H1 (cell line): ENCODE data around the gene NRXN3. TPM values are rescaled to one million over a fixed set of nuclear protein-coding genes. Genes with fewer than 3 reads are reported as not detected.

ENCODE experiments used
- CTCF ChIA-PET: fragments of 300-600 bp; sonication (Branson Sonifier 250); formaldehyde crosslinking; loops from one replicate; lab custom pipeline; 2021; ENCODE audit not compliant: partially characterized antibody; lab: Charles Lee
- POLR2A ChIA-PET: fragments of 300-600 bp; sonication (Branson Sonifier 250); formaldehyde crosslinking; loops from one replicate; lab custom pipeline; 2021; ENCODE audit warnings: inconsistent platforms; ENCODE audit not compliant: partially characterized antibody; lab: Charles Lee
- DNase-seq, 2 experiments: peaks; one replicate each; pipeline versions ENCODE4 v3.0.0 to v3.0.0-alpha.2; 2010 to 2022; ENCODE audit warnings: low spot score in 2 of 2, low read depth in 1 of 2, mixed read lengths in 1 of 2
- FAIRE-seq: peaks from 2 replicates; lab custom pipeline; 2011; peaks lifted over from hg19 to GRCh38; lab: Jason Lieb, UNC
- H2AFZ ChIP-seq: 2 replicates; pipeline ENCODE4 v1.8.1; 2012; ENCODE audit warnings: low read length, inconsistent platforms
- H2AK5ac ChIP-seq: 2 replicates; pipeline ENCODE4 v1.6.1; 2013; ENCODE audit warnings: low read depth, low read length
- H2BK120ac ChIP-seq: replicated peaks from 2 replicates; pipeline ENCODE3; 2013; ENCODE audit warnings: low read depth, low read length, inconsistent platforms
- H2BK12ac ChIP-seq: 2 replicates; pipeline ENCODE4 v1.6.1; 2013; ENCODE audit warnings: low read depth, low read length
- H2BK15ac ChIP-seq: 2 replicates; pipeline ENCODE4 v1.6.1; 2013; ENCODE audit warnings: low read length
- H2BK20ac ChIP-seq: 2 replicates; pipeline ENCODE4 v1.6.1; 2013; ENCODE audit warnings: low read length
- H2BK5ac ChIP-seq: 2 replicates; pipeline ENCODE4 v1.6.1; 2013; ENCODE audit warnings: low read depth, low read length
- H3K14ac ChIP-seq: 2 replicates; pipeline ENCODE4 v1.6.1; 2013; ENCODE audit warnings: inconsistent platforms; ENCODE audit not compliant: insufficient read length
- H3K18ac ChIP-seq: 2 replicates; pipeline ENCODE4 v1.6.1; 2013; ENCODE audit warnings: low read length; ENCODE audit errors: extremely low read depth
- H3K23ac ChIP-seq: 2 replicates; pipeline ENCODE4 v1.6.1; 2013; ENCODE audit warnings: inconsistent platforms; ENCODE audit not compliant: insufficient read length
- H3K23me2 ChIP-seq: 2 replicates; pipeline ENCODE4 v1.6.1; 2013; ENCODE audit warnings: low read depth, low read length
- H3K27ac ChIP-seq: 2 replicates; pipeline ENCODE4 v1.6.1; 2011; ENCODE audit warnings: low read depth, low read length, inconsistent platforms
- H3K27me3 ChIP-seq, 4 experiments: replicated peaks in 1 of 4; 1 replicate in 1 of 4; 2 replicates in 3 of 4; pipeline versions ENCODE4 v1.6.1 to v1.8.1; 2011 to 2013; ENCODE audit warnings: low read length in 3 of 4, mild to moderate bottlenecking in 3 of 4, inconsistent platforms in 2 of 4, mixed read lengths in 2 of 4, moderate library complexity in 1 of 4; ENCODE audit not compliant: control insufficient read depth in 3 of 4, insufficient read depth in 3 of 4; ENCODE audit errors: extremely low read depth in 1 of 4
- H3K36me3 ChIP-seq, 4 experiments: 2 replicates each; pipeline versions ENCODE4 v1.6.1 to v1.8.1; 2011 to 2013; ENCODE audit warnings: mild to moderate bottlenecking in 4 of 4, low read length in 3 of 4, moderate library complexity in 2 of 4, control low read depth in 1 of 4, inconsistent platforms in 1 of 4; ENCODE audit not compliant: insufficient read depth in 4 of 4, control insufficient read depth in 2 of 4
- H3K4ac ChIP-seq: replicated peaks from 2 replicates; pipeline ENCODE3; 2013; ENCODE audit warnings: low read length, low read depth, mixed read lengths, inconsistent platforms; ENCODE audit not compliant: insufficient read length
- H3K4me1 ChIP-seq, 4 experiments: replicated peaks in 1 of 4; 1 replicate in 1 of 4; 2 replicates in 3 of 4; pipeline versions ENCODE4 v1.6.1 to v1.8.1; 2011 to 2013; ENCODE audit warnings: low read length in 3 of 4, inconsistent platforms in 2 of 4, mixed read lengths in 1 of 4; ENCODE audit not compliant: insufficient read depth in 4 of 4, control insufficient read depth in 3 of 4
- H3K4me2 ChIP-seq, 2 experiments: 2 replicates each; pipeline versions ENCODE4 v1.6.1 to v1.8.1; 2011 to 2013; ENCODE audit warnings: low read depth in 2 of 2, low read length in 2 of 2, control low read depth in 1 of 2, inconsistent platforms in 1 of 2, mild to moderate bottlenecking in 1 of 2; ENCODE audit not compliant: insufficient read depth in 1 of 2
- H3K4me3 ChIP-seq, 4 experiments: fragments of 200-600, 300-600 bp in 1 of 4; sonication (generic), shearing (Covaris generic), sonication (Bioruptor Twin) in 1 of 4; 2 replicates each; pipeline versions ENCODE4 v1.5.1 to v1.8.1; 2011 to 2016; ENCODE audit warnings: low read length in 4 of 4, low read depth in 3 of 4, control low read depth in 2 of 4, inconsistent platforms in 2 of 4, mild to moderate bottlenecking in 2 of 4, mixed read lengths in 1 of 4, moderate library complexity in 1 of 4; ENCODE audit not compliant: insufficient read depth in 2 of 4; ENCODE audit errors: extremely low read depth in 1 of 4
- H3K56ac ChIP-seq: replicated peaks from 2 replicates; pipeline ENCODE3; 2013; ENCODE audit warnings: low read depth, mild to moderate bottlenecking, mixed read lengths, low read length, inconsistent platforms; ENCODE audit not compliant: insufficient read length
- H3K79me1 ChIP-seq: 2 replicates; pipeline ENCODE4 v1.6.1; 2013; ENCODE audit warnings: low read depth, low read length, control low read depth
- H3K79me2 ChIP-seq, 2 experiments: 2 replicates each; pipeline versions ENCODE4 v1.6.1 to v1.8.1; 2012 to 2013; ENCODE audit warnings: low read length in 2 of 2, mild to moderate bottlenecking in 2 of 2, inconsistent platforms in 1 of 2; ENCODE audit not compliant: insufficient read depth in 2 of 2, control insufficient read depth in 1 of 2
- H3K9ac ChIP-seq, 4 experiments: replicated peaks in 1 of 4; 1 replicate in 1 of 4; 2 replicates in 3 of 4; pipeline versions ENCODE4 v1.6.1 to v1.8.1; 2011 to 2013; ENCODE audit warnings: low read depth in 3 of 4, low read length in 3 of 4, control low read depth in 2 of 4, mild to moderate bottlenecking in 2 of 4, moderate library complexity in 2 of 4, inconsistent platforms in 1 of 4; ENCODE audit errors: extremely low read depth in 1 of 4
- H3K9me3 ChIP-seq, 2 experiments: 2 replicates each; pipeline versions ENCODE4 v1.6.1 to v1.8.1; 2012 to 2013; ENCODE audit warnings: mild to moderate bottlenecking in 2 of 2, moderate library complexity in 2 of 2, control low read depth in 1 of 2, inconsistent platforms in 1 of 2, low read depth in 1 of 2, low read length in 1 of 2, mixed read lengths in 1 of 2; ENCODE audit not compliant: insufficient read depth in 2 of 2
- H4K20me1 ChIP-seq, 2 experiments: replicated peaks in 1 of 2; 2 replicates each; pipeline versions ENCODE3 to v1.8.1; 2011 to 2013; ENCODE audit warnings: inconsistent platforms in 2 of 2, low read length in 2 of 2, mild to moderate bottlenecking in 1 of 2; ENCODE audit not compliant: insufficient read depth in 2 of 2, control insufficient read depth in 1 of 2
- H4K5ac ChIP-seq: 2 replicates; pipeline ENCODE4 v1.6.1; 2013; ENCODE audit warnings: low read length, low read depth, mixed read lengths, inconsistent platforms; ENCODE audit not compliant: insufficient read length
- H4K8ac ChIP-seq: 2 replicates; pipeline ENCODE4 v1.8.0; 2013; ENCODE audit warnings: mild to moderate bottlenecking, moderate library complexity, low read length, inconsistent platforms; ENCODE audit not compliant: insufficient read depth; ENCODE audit errors: extremely low read depth
- H4K91ac ChIP-seq: replicated peaks from 2 replicates; pipeline ENCODE3; 2013; ENCODE audit warnings: low read length, mixed read lengths, inconsistent platforms; ENCODE audit not compliant: insufficient read length
- CHD1 ChIP-seq: IDR thresholded peaks from 2 replicates; pipeline ENCODE4 v1.6.1; 2012; ENCODE audit warnings: low read depth, low read length, improper control_type of control experiment
- E2F6 ChIP-seq: IDR thresholded peaks from 2 replicates; pipeline ENCODE4 v1.6.1; 2012; ENCODE audit warnings: inconsistent platforms
- EP300 ChIP-seq, 2 experiments: IDR thresholded peaks; 1 replicate in 1 of 2; 2 replicates in 1 of 2; pipeline ENCODE4 v1.6.1; 2011 to 2012; ENCODE audit warnings: low read depth in 2 of 2, low read length in 2 of 2, mild to moderate bottlenecking in 2 of 2, borderline replicate concordance in 1 of 2, inconsistent platforms in 1 of 2, moderate library complexity in 1 of 2
- GABPA ChIP-seq: IDR thresholded peaks from 2 replicates; pipeline ENCODE4 v1.6.1; 2011; ENCODE audit warnings: mild to moderate bottlenecking, low read length, moderate library complexity, borderline replicate concordance; ENCODE audit not compliant: insufficient read depth
- JUND ChIP-seq: IDR thresholded peaks from 2 replicates; pipeline ENCODE4 v1.6.1; 2011; ENCODE audit warnings: mild to moderate bottlenecking, improper control_type of control experiment, low read length
- POU5F1 ChIP-seq: IDR thresholded peaks from 2 replicates; pipeline ENCODE4 v1.6.1; 2011; ENCODE audit warnings: low read depth, mild to moderate bottlenecking, low read length, moderate library complexity
- RNF2 ChIP-seq: fragments of 200-900, 300-1000 bp; sonication (generic); IDR thresholded peaks from 2 replicates; pipeline ENCODE4 v1.7.1; 2016; ENCODE audit warnings: borderline replicate concordance, low read depth, mild to moderate bottlenecking, antibody characterized with exemption, low read length; ENCODE audit not compliant: poor library complexity, severe bottlenecking; ENCODE audit errors: missing control alignments
- ZNF274 ChIP-seq: IDR thresholded peaks from 2 replicates; pipeline ENCODE4 v1.7.0; 2012; ENCODE audit warnings: low read length, borderline replicate concordance; ENCODE audit errors: extremely low read depth
- WGBS, 2 experiments: shearing (Covaris generic) in 1 of 2; methylation state at CpG; one replicate each; pipeline versions ENCODE4 v1.1.6 to v1.1.7; 2013 to 2015; ENCODE audit warnings: low lambda C conversion rate in 2 of 2, mixed read lengths in 2 of 2, inconsistent platforms in 1 of 2, low coverage in 1 of 2, missing lambda C conversion rate in 1 of 2; ENCODE audit not compliant: insufficient replicate concordance in 2 of 2, insufficient coverage in 1 of 2, insufficient read length in 1 of 2; ENCODE audit errors: extremely low coverage in 1 of 2, missing lambda C conversion rate in 1 of 2; 5-methylcytosine and 5-hydroxymethylcytosine counted together
- polyA plus RNA-seq, 7 experiments: library from polyadenylated mRNA; depleted of rRNA in 3 of 7; stranded (reverse) in 5 of 7; unstranded in 2 of 7; fragments of >200 nt in 5 of 7; fragments of 200-250 nt in 2 of 7; gene quantifications; 1 replicate in 5 of 7; 2 replicates in 1 of 7; 4 replicates in 1 of 7; pipeline versions ENCODE4 v1.2.1 to v1.2.3, GENCODE V29; 2011 to 2013; ENCODE audit warnings: missing spikeins in 2 of 7, mixed read lengths in 2 of 7
- total RNA-seq: library from RNA; stranded (reverse); fragmentation: NEBNext Ultra II Directional; extraction: Animal tissue kit (Norgen Biotek cat#: 25700); gene quantifications from 2 replicates; pipeline ENCODE4 v1.2.1, GENCODE V29; 2021

Gene NRXN3
- total and polyA plus RNA-seq, 2 of the 8 experiments (the other 6 are each of a cell fraction or from before 2014, with no cell fraction given) = 2.6 to 4.1 TPM

- Histone ChIP-seq H2BK120ac (no peak overlapping the region), H3K9me3 (no peaks in the 10 kb centered on the region), H2BK15ac (no peak overlapping the region), H3K4me2 (no peak overlapping the region), H2BK20ac (no peak overlapping the region), H3K79me2 (no peaks in the 10 kb centered on the region), H2BK5ac (no peak overlapping the region), H3K36me3 (no peaks in the 10 kb centered on the region), H4K20me1 (no peaks in the 10 kb centered on the region), H3K23ac (no peak overlapping the region), H3K27me3 (no peaks in the 10 kb centered on the region), H3K79me1 (no peaks in the 10 kb centered on the region), H3K4me1 (peaks cover 0 to 5% (median 0%) of the 10 kb centered on the region in 4 experiments; a peak in 2 of 7 replicates)
- ChIA-PET POLR2A (no interaction called here), CTCF (interaction anchor here (1.2 to 1.3 kb wide), 3 partner anchors 140 to 184 kb away, joined by 3 to 4 read pairs (median 3); no protein-coding TSS in a partner anchor)
- FAIRE-seq = no peak
- no peak for TF ChIP-seq CHD1
- TF ChIP-seq E2F6 = no peak
- no peak for TF ChIP-seq JUND
- TF ChIP-seq GABPA = no peak
- TF ChIP-seq POU5F1 = no peak
- TF ChIP-seq RNF2 = no peak
- TF ChIP-seq EP300 (IDR thresholded peaks at IDR 0.05; ENCODE audit: borderline replicate concordance in 1 of 2, low read depth in 2 of 2, low read length in 2 of 2) = no peak
- no peak for TF ChIP-seq ZNF274
- TF ChIP-seq, all 59 proteins: peak for 0
- Histone ChIP-seq H4K8ac (no peak overlapping the region), H4K91ac (no peak overlapping the region), H3K4ac (no peak overlapping the region), H3K14ac (no peak overlapping the region), H3K9ac (no peak overlapping the region), H2AFZ (no peak overlapping the region), H3K18ac (no peak overlapping the region), H3K27ac (no peak overlapping the region), H2AK5ac (no peak overlapping the region), H2BK12ac (no peak overlapping the region), H4K5ac (no peak overlapping the region), H3K56ac (no peak overlapping the region), H3K4me3 (no peak overlapping the region), H3K23me2 (no peaks in the 10 kb centered on the region; the same call in 1 of the 2 replicates)
- no peak for DNase-seq
- WGBS, 2 experiments = 97% methylated on average over 5 of the region's 5 CpGs; no CpG with 5 or more reads in 1 of the 2 experiments
These were observed 8.0 kb upstream of the NRXN3 start for GRCh38 chr14:78162202-78162601.
